ENCODE results near the gene CLSTN3. TPM values are rescaled to one million over a fixed set of nuclear protein-coding genes. Genes with fewer than 3 reads are reported as not detected.

The CLSTN3 gene
- total and polyA plus RNA-seq, 2 of the 13 experiments (the other 11 are each of a cell fraction or from before 2014, with no cell fraction given) = 26.2 to 94.1 TPM

DNA sequence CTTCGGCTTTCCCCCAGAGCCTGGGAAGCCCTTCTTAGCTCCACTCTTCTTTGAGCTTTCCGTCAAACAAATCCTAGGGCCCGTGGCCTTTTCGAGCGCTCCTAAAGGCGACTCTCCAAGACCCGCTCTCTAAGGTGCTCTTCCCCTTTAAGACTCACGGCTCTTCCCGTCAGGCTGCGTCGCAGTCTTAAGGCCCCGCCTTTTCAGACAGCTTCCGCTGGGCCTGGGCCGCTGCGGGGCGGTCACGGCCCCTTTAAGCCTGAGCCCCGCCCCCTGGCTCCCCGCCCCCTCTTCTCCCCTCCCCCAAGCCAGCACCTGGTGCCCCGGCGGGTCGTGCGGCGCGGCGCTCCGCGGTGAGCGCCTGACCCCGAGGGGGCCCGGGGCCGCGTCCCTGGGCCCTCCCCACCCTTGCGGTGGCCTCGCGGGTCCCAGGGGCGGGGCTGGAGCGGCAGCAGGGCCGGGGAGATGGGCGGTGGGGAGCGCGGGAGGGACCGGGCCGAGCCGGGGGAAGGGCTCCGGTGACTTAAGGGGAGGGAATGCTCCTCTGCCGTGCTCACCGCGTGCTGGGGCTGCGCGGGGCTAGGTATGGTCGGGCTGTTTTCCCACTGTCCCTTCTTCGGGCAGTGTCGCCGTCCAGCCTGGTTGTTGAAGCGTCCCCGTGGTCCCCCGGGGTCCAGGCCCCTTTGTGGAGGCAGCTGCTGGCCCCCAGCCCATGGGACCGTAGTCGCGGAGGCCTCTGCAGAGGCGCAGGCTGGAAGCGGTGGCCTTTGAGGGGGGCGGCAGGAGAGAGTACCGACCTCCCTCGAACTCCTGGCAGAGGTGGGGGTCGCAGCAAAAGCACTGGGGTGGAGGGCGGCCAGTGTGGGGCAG is 59.5 kb downstream of the CLSTN3 start, which contains the start of gene PEX5 (continued):
- TF ChIP-seq ZNF407 (CRISPR knock-in tag; IDR thresholded peaks at IDR 0.05; ENCODE audit: not compliant biosample characterization) (no peak), ZMYM3 (CRISPR knock-in tag; IDR thresholded peaks at IDR 0.05) (peak; percentile 92), ZSCAN29 (CRISPR knock-in tag; conservative IDR thresholded peaks at IDR 0.05) (no peak), AGO2 (optimal IDR thresholded peaks at IDR 0.05; ENCODE audit: low read depth, low read length) (peak; percentile 61), ZNF143 (CRISPR knock-in tag; IDR thresholded peaks at IDR 0.05) (0 out of 2 replicates have a peak, but pooled peaks have one; percentile 21), ZBTB43 (CRISPR knock-in tag; conservative IDR thresholded peaks at IDR 0.05) (peak; percentile 27; the same call in 1 of the 2 replicates), ATF3 (CRISPR knock-in tag; IDR thresholded peaks at IDR 0.05) (no peak), YEATS4 (CRISPR knock-in tag; IDR thresholded peaks at IDR 0.05; ENCODE audit: borderline replicate concordance) (peak; percentile 78; the same call in 1 of the 2 replicates), MTF1 (CRISPR knock-in tag; IDR thresholded peaks at IDR 0.05) (no peak), TFE3 (CRISPR knock-in tag; IDR thresholded peaks at IDR 0.05) (no peak), RARA (CRISPR knock-in tag; IDR thresholded peaks at IDR 0.05) (peak; percentile 5; the same call in 1 of the 2 replicates), ZNF879 (CRISPR knock-in tag; IDR thresholded peaks at IDR 0.05) (no peak), CREM (IDR thresholded peaks at IDR 0.05) (peak; percentile 12; the same call in 1 of the 2 replicates), CREM (CRISPR knock-in tag; IDR thresholded peaks at IDR 0.05) (no peak)
- TF ChIP-seq, protein P1, sequence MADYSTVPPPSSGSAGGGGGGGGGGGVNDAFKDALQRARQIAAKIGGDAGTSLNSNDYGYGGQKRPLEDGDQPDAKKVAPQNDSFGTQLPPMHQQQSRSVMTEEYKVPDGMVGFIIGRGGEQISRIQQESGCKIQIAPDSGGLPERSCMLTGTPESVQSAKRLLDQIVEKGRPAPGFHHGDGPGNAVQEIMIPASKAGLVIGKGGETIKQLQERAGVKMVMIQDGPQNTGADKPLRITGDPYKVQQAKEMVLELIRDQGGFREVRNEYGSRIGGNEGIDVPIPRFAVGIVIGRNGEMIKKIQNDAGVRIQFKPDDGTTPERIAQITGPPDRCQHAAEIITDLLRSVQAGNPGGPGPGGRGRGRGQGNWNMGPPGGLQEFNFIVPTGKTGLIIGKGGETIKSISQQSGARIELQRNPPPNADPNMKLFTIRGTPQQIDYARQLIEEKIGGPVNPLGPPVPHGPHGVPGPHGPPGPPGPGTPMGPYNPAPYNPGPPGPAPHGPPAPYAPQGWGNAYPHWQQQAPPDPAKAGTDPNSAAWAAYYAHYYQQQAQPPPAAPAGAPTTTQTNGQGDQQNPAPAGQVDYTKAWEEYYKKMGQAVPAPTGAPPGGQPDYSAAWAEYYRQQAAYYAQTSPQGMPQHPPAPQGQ (CRISPR knock-in tag; IDR thresholded peaks at IDR 0.05; ENCODE audit: borderline replicate concordance) = no peak

Data from HepG2 (cell line).